Endothelial cell of umbilical vein (primary cell): ENCODE data around the gene ADGRG4. TPM values are rescaled to one million over a fixed set of nuclear protein-coding genes. Genes with fewer than 3 reads are reported as not detected.
"Not testable (repeated sequence)": the region's sequence is repeated elsewhere in the genome, so short reads cannot be mapped to it uniquely, and the experiment has no call there.

ENCODE experiments used
- BruUV-seq: library from RNA; stranded (reverse); fragments of 400-500 nt; replicated peaks from 2 replicates; lab custom pipeline; 2021; lab: Mats Ljungman, UMichigan
- CTCF ChIA-PET: fragments of 300-600, 350-600 bp; sonication (Branson Sonifier 250); formaldehyde crosslinking; loops from one replicate; lab custom pipeline; 2021; ENCODE audit warnings: antibody characterized with exemption, inconsistent platforms; lab: Charles Lee
- POLR2A ChIA-PET: fragments of 300-600, 350-600 bp; sonication (Branson Sonifier 250); formaldehyde crosslinking; loops from one replicate; lab custom pipeline; 2021; ENCODE audit warnings: antibody characterized with exemption, inconsistent platforms; lab: Charles Lee
- DNase-seq: peaks from one replicate; pipeline ENCODE4 v3.0.0-alpha.2; 2011; ENCODE audit warnings: low read depth, low spot score
- FAIRE-seq: peaks from 2 replicates; lab custom pipeline; 2011; peaks lifted over from hg19 to GRCh38; lab: Jason Lieb, UNC
- H2AFZ ChIP-seq: 2 replicates; pipeline ENCODE4 v1.6.0; 2012; ENCODE audit warnings: low read depth, low read length, control low read depth, inconsistent platforms
- H3K27ac ChIP-seq: 2 replicates; pipeline ENCODE4 v1.5.1; 2011; ENCODE audit warnings: low read depth, mild to moderate bottlenecking, control low read depth, low read length, moderate library complexity; ENCODE audit not compliant: insufficient read depth
- H3K27me3 ChIP-seq, 2 experiments: 2 replicates each; pipeline versions ENCODE4 v1.6.0 to v1.6.1; 2011; ENCODE audit warnings: low read length in 2 of 2, mixed read lengths in 1 of 2; ENCODE audit not compliant: control insufficient read depth in 2 of 2, insufficient read depth in 2 of 2
- H3K36me3 ChIP-seq, 2 experiments: 2 replicates in 1 of 2; 3 replicates in 1 of 2; pipeline ENCODE4 v1.5.1; 2011; ENCODE audit warnings: low read length in 2 of 2, mild to moderate bottlenecking in 1 of 2, moderate library complexity in 1 of 2; ENCODE audit not compliant: control insufficient read depth in 2 of 2, insufficient read depth in 2 of 2; ENCODE audit errors: extremely low read depth in 1 of 2
- H3K4me1 ChIP-seq: 3 replicates; pipeline ENCODE4 v1.5.1; 2011; ENCODE audit warnings: mild to moderate bottlenecking, low read length; ENCODE audit not compliant: control insufficient read depth, insufficient read depth; ENCODE audit errors: extremely low read depth
- H3K4me2 ChIP-seq: 2 replicates; pipeline ENCODE4 v1.6.1; 2011; ENCODE audit warnings: low read length, control low read depth, mixed read lengths; ENCODE audit not compliant: insufficient read depth
- H3K4me3 ChIP-seq, 3 experiments: fragments of 200-600 bp in 1 of 3; sonication (generic), shearing (Covaris generic) in 1 of 3; replicated peaks in 1 of 3; 2 replicates each; pipeline ENCODE4 v1.5.1; 2011 to 2016; ENCODE audit warnings: control low read depth in 3 of 3, low read length in 3 of 3, mild to moderate bottlenecking in 2 of 3, inconsistent platforms in 1 of 3, low read depth in 1 of 3, moderate library complexity in 1 of 3; ENCODE audit not compliant: insufficient read depth in 1 of 3
- H3K79me2 ChIP-seq: 2 replicates; pipeline ENCODE4 v1.6.0; 2012; ENCODE audit warnings: low read length, inconsistent platforms; ENCODE audit not compliant: control insufficient read depth, insufficient read depth
- H3K9ac ChIP-seq: replicated peaks from 2 replicates; pipeline ENCODE3; 2011; ENCODE audit warnings: low read length, control low read depth; ENCODE audit not compliant: insufficient read depth; ENCODE audit errors: extremely low read depth
- H3K9me1 ChIP-seq: replicated peaks from 3 replicates; pipeline ENCODE4 v1.6.0; 2011; ENCODE audit warnings: mild to moderate bottlenecking, low read length; ENCODE audit not compliant: control insufficient read depth, insufficient read depth; ENCODE audit errors: extremely low read depth
- H3K9me3 ChIP-seq: replicated peaks from 2 replicates; pipeline ENCODE4 v1.5.1; 2012; ENCODE audit warnings: low read length, inconsistent platforms; ENCODE audit not compliant: control insufficient read depth, insufficient read depth
- H4K20me1 ChIP-seq: replicated peaks from 2 replicates; pipeline ENCODE3; 2011; ENCODE audit warnings: mild to moderate bottlenecking, low read length; ENCODE audit not compliant: control insufficient read depth, insufficient read depth; ENCODE audit errors: extremely low read depth
- CTCF ChIP-seq, 2 donors: IDR thresholded peaks; 1 replicate in 1 of 2; 2 replicates in 1 of 2; pipeline ENCODE4 v1.5.1; 2011; ENCODE audit warnings: low read length in 2 of 2, mild to moderate bottlenecking in 2 of 2, moderate library complexity in 2 of 2, control low read depth in 1 of 2, inconsistent platforms in 1 of 2, low read depth in 1 of 2; ENCODE audit not compliant: insufficient read depth in 1 of 2; ENCODE audit errors: extremely low read depth in 1 of 2
- EZH2 ChIP-seq: IDR thresholded peaks from 2 replicates; pipeline ENCODE4 v1.6.1; 2012; ENCODE audit warnings: borderline replicate concordance, low read depth, mild to moderate bottlenecking, moderate library complexity, low read length, inconsistent platforms; ENCODE audit not compliant: severe bottlenecking
- FOS ChIP-seq: IDR thresholded peaks from 2 replicates; pipeline ENCODE4 v1.6.1; 2011; ENCODE audit warnings: mild to moderate bottlenecking, low read length, moderate library complexity, borderline replicate concordance; ENCODE audit not compliant: insufficient read depth
- GATA2 ChIP-seq: IDR thresholded peaks from 2 replicates; pipeline ENCODE4 v1.7.0; 2011; ENCODE audit warnings: low read depth, mild to moderate bottlenecking, moderate library complexity, mixed read lengths, low read length; ENCODE audit not compliant: insufficient read length, insufficient read depth
- JUN ChIP-seq: IDR thresholded peaks from 2 replicates; pipeline ENCODE4 v1.6.1; 2011; ENCODE audit warnings: borderline replicate concordance, low read depth; ENCODE audit not compliant: insufficient read length, insufficient read depth
- MAX ChIP-seq: IDR thresholded peaks from 2 replicates; pipeline ENCODE4 v1.6.1; 2011; ENCODE audit not compliant: insufficient read depth, insufficient read length
- MYC ChIP-seq: IDR thresholded peaks from one replicate; pipeline ENCODE4 v1.6.1; 2011; ENCODE audit warnings: mild to moderate bottlenecking, low read depth, low read length
- POLR2A ChIP-seq: IDR thresholded peaks from 2 replicates; pipeline ENCODE4 v1.6.1; 2012; ENCODE audit warnings: low read depth, mild to moderate bottlenecking, control low read depth, low read length
- POLR2AphosphoS5 ChIP-seq: IDR thresholded peaks from 2 replicates; pipeline ENCODE4 v1.6.1; 2012; ENCODE audit warnings: low read depth, mild to moderate bottlenecking, control low read depth, low read length, moderate library complexity; ENCODE audit not compliant: insufficient read depth
- dilution Hi-C: fragments of 300-500 bp; cut with MboI; formaldehyde crosslinking; loops from one replicate; pipeline ENCODE4 v1.15.0; 2019; ENCODE audit warnings: low sequenced_read_pairs; ENCODE audit not compliant: extremely low pct_ligation_motif_present
- intact Hi-C: fragments of 100-400 bp; cut with micrococcal nuclease; formaldehyde crosslinking; loops from one replicate; pipeline ENCODE4 v1.10.0; 2022
- polyA plus RNA-seq, 4 experiments: library from polyadenylated mRNA; depleted of rRNA in 3 of 4; stranded (reverse) in 3 of 4; unstranded in 1 of 4; fragments of >200 nt; gene quantifications; 2 replicates each; pipeline versions ENCODE4 v1.2.1 to v1.2.3, GENCODE V29; 2011 to 2012; ENCODE audit warnings: missing spikeins in 1 of 4
- total RNA-seq: library from RNA; stranded (reverse); gene quantifications from 2 replicates; pipeline ENCODE4 v1.2.3, GENCODE V29; 2021

The ADGRG4 gene
- total and polyA plus RNA-seq, 2 donors (not counting 3 experiments of a cell fraction or from before 2014, with no cell fraction given): 0.04 to 0.08 TPM

- no peak overlapping the region for H3K27ac ChIP-seq
- H3K4me2 ChIP-seq: no peak overlapping the region
- CTCF ChIA-PET: no interaction called here
- H3K79me2 ChIP-seq: no peaks in the 10 kb centered on the region
- intact Hi-C loops: no loop called here
- BruUV-seq: no TSS peak
- no peaks in the 10 kb centered on the region for H3K9me3 ChIP-seq
- no peak overlapping the region for H3K9ac ChIP-seq
- TF ChIP-seq POLR2AphosphoS5 (no peak), FOS (no peak), EZH2 (no peak), JUN (no peak), CTCF (IDR thresholded peaks at IDR 0.05; ENCODE audit: extremely low read depth in 1 of 2, insufficient read depth in 1 of 2, low read depth in 1 of 2, low read length in 2 of 2) (no peak), MAX (no peak), POLR2A (no peak), GATA2 (no peak), MYC (no peak)
- no peaks in the 10 kb centered on the region for H3K4me1 ChIP-seq
- no peak overlapping the region for H3K4me3 ChIP-seq
- DNase-seq (no peak), FAIRE-seq (no peak)
- H3K36me3 ChIP-seq: no peaks in the 10 kb centered on the region
- no peaks in the 10 kb centered on the region for H4K20me1 ChIP-seq
- dilution Hi-C loops: no loop called here
- POLR2A ChIA-PET: no interaction called here
- no peaks in the 10 kb centered on the region for H3K27me3 ChIP-seq
- no peaks in the 10 kb centered on the region for H3K9me1 ChIP-seq
- no peak overlapping the region for H2AFZ ChIP-seq
These were observed 137.4 kb downstream of the ADGRG4 start for GRCh38 chrX:136438192-136438591.

GRCh38 chrX:136445674-136446073 lies 144.9 kb downstream of the ADGRG4 start:
- CTCF ChIA-PET, dilution Hi-C loops: not testable (repeated sequence)

More at GRCh38 chrX:136445674-136446073, 144.9 kb downstream of the ADGRG4 start:
- DNase-seq, H3K27ac ChIP-seq, H3K27me3 ChIP-seq, H3K79me2 ChIP-seq, H3K4me3 ChIP-seq, H3K4me1 ChIP-seq, H3K9ac ChIP-seq, H3K4me2 ChIP-seq, BruUV-seq, H3K9me3 ChIP-seq, intact Hi-C loops, FAIRE-seq, H3K9me1 ChIP-seq, H2AFZ ChIP-seq, POLR2A ChIA-PET, H4K20me1 ChIP-seq, H3K36me3 ChIP-seq: not testable (repeated sequence)
